ENCODE data around the gene CELA1.

The CELA1 gene

GRCh38 chr12:51334764-51335163 is 11.7 kb downstream of the CELA1 start:
- no peak for TF ChIP-seq CTCF (IDR thresholded peaks at IDR 0.05; ENCODE audit: low read length, missing control alignments)
- no peak for DNase-seq (ENCODE audit: low read depth)

GRCh38 chr12:51333536-51333935 is 12.9 kb downstream of the CELA1 start:
- no peak for DNase-seq (ENCODE audit: low read depth)
- TF ChIP-seq CTCF (IDR thresholded peaks at IDR 0.05; ENCODE audit: low read length, missing control alignments), result no peak
- no peak overlapping the region for H3K4me3 ChIP-seq (replicated peaks; ENCODE audit: low read depth, low read length)

More at GRCh38 chr12:51334764-51335163, 11.7 kb downstream of the CELA1 start:
- H3K4me3 ChIP-seq (replicated peaks; ENCODE audit: low read depth, low read length), result no peak overlapping the region

GRCh38 chr12:51330186-51330585 is 16.3 kb downstream of the CELA1 start:
- H3K4me3 ChIP-seq (replicated peaks; ENCODE audit: low read depth, low read length), result no peak overlapping the region
- no peak for DNase-seq (ENCODE audit: low read depth)

GRCh38 chr12:51329742-51330141 is 16.7 kb downstream of the CELA1 start:
- H3K4me3 ChIP-seq (replicated peaks; ENCODE audit: low read depth, low read length), result no peak overlapping the region
- no peak for DNase-seq (ENCODE audit: low read depth)
- TF ChIP-seq CTCF (IDR thresholded peaks at IDR 0.05; ENCODE audit: low read length, missing control alignments), result no peak

More at GRCh38 chr12:51330186-51330585, 16.3 kb downstream of the CELA1 start:
- no peak for TF ChIP-seq CTCF (IDR thresholded peaks at IDR 0.05; ENCODE audit: low read length, missing control alignments)

- H3K4me3 ChIP-seq (replicated peaks; ENCODE audit: low read depth, low read length), result no peak overlapping the region
- no peak for DNase-seq (ENCODE audit: low read depth)
- TF ChIP-seq CTCF (IDR thresholded peaks at IDR 0.05; ENCODE audit: low read length, missing control alignments), result no peak
These were observed 17.9 kb downstream of the CELA1 start for GRCh38 chr12:51328587-51328986.

- TF ChIP-seq CTCF (IDR thresholded peaks at IDR 0.05; ENCODE audit: low read length, missing control alignments), result no peak
- peak; percentile 92 for DNase-seq (ENCODE audit: low read depth)
- H3K4me3 ChIP-seq (replicated peaks; ENCODE audit: low read depth, low read length), result no peak overlapping the region
These were observed 19.6 kb downstream of the CELA1 start for GRCh38 chr12:51326698-51327439.

- DNase-seq (ENCODE audit: low read depth), result no peak
- no peak for TF ChIP-seq CTCF (IDR thresholded peaks at IDR 0.05; ENCODE audit: low read length, missing control alignments)
- H3K4me3 ChIP-seq (replicated peaks; ENCODE audit: low read depth, low read length), result no peak overlapping the region
These were observed 21.5 kb downstream of the CELA1 start for GRCh38 chr12:51324953-51325352.
